Tibial artery (tissue), 4 donors: ENCODE data around the gene C1QL1.

Experiments used
- DNase-seq, 2 donors: peaks; one replicate each; pipeline ENCODE4 v3.0.0-alpha.2; 2019
- H3K27ac ChIP-seq, 2 donors: fragments of 200-600 bp; sonication (generic) in 1 of 2; 1 replicate in 1 of 2; 2 replicates in 1 of 2; pipeline ENCODE4 v1.5.1; 2018 to 2019; ENCODE audit warnings: mild to moderate bottlenecking in 1 of 2
- H3K27me3 ChIP-seq, 2 donors: fragments of 200-600 bp; sonication (generic) in 1 of 2; one replicate each; pipeline versions ENCODE4 v1.5.1 to v1.6.0; 2016 to 2019
- H3K36me3 ChIP-seq, 3 donors: fragments of 200-600 bp; sonication (generic) in 2 of 3; one replicate each; pipeline ENCODE4 v1.5.1; 2016 to 2019; ENCODE audit warnings: mild to moderate bottlenecking in 2 of 3
- H3K4me1 ChIP-seq, 4 donors: fragments of 200-600 bp; sonication (generic) in 2 of 4; 1 replicate in 3 of 4; 2 replicates in 1 of 4; pipeline ENCODE4 v1.5.1; 2016 to 2019
- H3K4me3 ChIP-seq, 2 donors: fragments of 200-600 bp; sonication (generic) in 1 of 2; 1 replicate in 1 of 2; 2 replicates in 1 of 2; pipeline ENCODE4 v1.5.1; 2018 to 2019; ENCODE audit warnings: mild to moderate bottlenecking in 2 of 2
- H3K9me3 ChIP-seq, 3 donors: fragments of 200-600 bp; sonication (generic) in 1 of 3; one replicate each; pipeline ENCODE4 v1.5.1; 2016 to 2019
- intact Hi-C: fragments of 100-400 bp; cut with DNase I; formaldehyde crosslinking; loops from one replicate; pipeline ENCODE4 v1.15.0; 2023; ENCODE audit warnings: low total_unique reads
- TF ChIP-seq, protein P1 (sequence below), 2 experiments: fragments of 200-600 bp in 1 of 2; fragments of 450-650 bp in 1 of 2; IDR thresholded peaks; one replicate each; pipeline ENCODE4 v1.5.1; 2017 to 2019; ENCODE audit warnings: antibody characterized with exemption in 2 of 2, mild to moderate bottlenecking in 1 of 2, moderate library complexity in 1 of 2

The C1QL1 gene

DNA sequence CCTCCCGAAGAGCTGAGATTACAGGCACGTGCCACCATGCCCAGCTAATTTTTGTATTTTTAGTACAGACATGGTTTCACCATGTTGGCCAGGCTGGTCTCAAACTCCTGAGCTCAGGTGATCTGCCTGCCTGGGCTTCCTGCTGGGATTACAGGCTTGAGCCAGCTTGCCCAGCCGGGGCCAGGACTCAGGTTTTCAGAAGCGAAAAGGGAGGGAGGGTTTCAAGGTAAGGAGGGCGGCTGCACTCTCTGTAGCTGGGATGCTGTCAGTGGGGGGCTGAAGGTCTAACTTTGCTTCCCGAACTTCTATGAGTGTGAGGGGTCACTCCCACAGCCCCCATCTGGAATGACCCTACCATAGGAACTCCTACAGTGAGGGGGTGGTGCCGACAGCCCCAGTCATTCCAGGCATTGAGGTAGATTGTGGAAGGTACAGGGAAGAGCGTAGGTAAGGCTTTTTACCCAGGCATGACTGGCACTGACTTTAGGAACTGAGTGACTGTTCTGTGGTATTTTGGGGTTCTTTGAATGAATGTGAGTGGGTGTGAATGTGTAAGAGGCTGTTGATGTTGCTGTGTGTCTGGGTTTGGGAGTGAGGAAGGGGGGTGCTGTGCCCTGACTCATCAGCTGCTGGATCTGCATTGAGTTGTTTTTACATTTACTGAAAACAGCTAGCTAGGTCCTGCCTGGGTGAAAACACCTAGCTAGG is 3.8 kb upstream of the C1QL1 start:
- Histone ChIP-seq H3K27ac (no peak overlapping the region), H3K27me3 (peaks cover 2 to 29% of the 10 kb centered on the region in 2 donors), H3K4me3 (no peak overlapping the region), H3K36me3 (no peaks in the 10 kb centered on the region), H3K4me1 (peaks cover 0 to 42% (median 26%) of the 10 kb centered on the region in 4 donors), H3K9me3 (no peaks in the 10 kb centered on the region)
- TF ChIP-seq, protein P1, sequence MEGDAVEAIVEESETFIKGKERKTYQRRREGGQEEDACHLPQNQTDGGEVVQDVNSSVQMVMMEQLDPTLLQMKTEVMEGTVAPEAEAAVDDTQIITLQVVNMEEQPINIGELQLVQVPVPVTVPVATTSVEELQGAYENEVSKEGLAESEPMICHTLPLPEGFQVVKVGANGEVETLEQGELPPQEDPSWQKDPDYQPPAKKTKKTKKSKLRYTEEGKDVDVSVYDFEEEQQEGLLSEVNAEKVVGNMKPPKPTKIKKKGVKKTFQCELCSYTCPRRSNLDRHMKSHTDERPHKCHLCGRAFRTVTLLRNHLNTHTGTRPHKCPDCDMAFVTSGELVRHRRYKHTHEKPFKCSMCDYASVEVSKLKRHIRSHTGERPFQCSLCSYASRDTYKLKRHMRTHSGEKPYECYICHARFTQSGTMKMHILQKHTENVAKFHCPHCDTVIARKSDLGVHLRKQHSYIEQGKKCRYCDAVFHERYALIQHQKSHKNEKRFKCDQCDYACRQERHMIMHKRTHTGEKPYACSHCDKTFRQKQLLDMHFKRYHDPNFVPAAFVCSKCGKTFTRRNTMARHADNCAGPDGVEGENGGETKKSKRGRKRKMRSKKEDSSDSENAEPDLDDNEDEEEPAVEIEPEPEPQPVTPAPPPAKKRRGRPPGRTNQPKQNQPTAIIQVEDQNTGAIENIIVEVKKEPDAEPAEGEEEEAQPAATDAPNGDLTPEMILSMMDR (IDR thresholded peaks at IDR 0.05), result no peak
- no peak for DNase-seq
- intact Hi-C loops, result no loop called here

DNA sequence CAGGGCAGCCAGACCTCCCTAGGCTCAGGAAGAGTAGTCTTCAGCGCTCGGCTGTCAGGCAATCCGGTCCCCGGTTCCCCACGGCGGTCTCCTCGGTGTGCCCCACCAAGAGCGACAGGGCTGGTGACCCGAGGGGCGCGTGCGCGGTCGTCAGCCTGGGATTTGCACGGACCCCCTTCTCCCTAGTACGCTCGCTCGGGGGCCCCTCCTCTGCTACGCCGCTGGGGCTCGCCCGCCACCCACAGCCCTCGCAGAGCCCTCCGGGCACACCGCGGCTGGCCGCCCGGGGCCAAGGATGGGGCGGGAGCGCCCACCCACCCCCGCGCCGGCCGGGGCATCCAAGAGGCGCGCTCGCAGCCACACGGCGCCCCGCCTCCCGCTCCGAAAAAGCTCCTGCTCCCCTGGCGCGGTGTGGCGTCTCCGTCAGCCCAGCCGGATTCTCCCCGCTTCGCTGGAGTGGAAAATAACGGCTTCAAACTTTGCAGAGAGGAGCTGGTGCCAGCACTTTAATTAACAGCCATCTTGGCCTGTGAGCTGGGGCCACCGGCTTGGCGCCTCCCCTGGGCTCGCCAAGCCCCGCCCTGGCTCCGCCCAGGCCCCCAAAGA is 2.1 kb upstream of the C1QL1 start:
- H3K27me3 ChIP-seq, result peaks cover 8 to 36% of the 10 kb centered on the region in 2 donors
- TF ChIP-seq, protein P1 (IDR thresholded peaks at IDR 0.05), result no peak
- H3K27ac ChIP-seq, result peak overlapping the region; percentile 17 to 29
- intact Hi-C loops, result no loop called here
- no peaks in the 10 kb centered on the region for H3K36me3 ChIP-seq
- H3K4me1 ChIP-seq, result peaks cover 0 to 44% (median 30%) of the 10 kb centered on the region in 4 donors
- peak overlapping the region; percentile 39 to 55 for H3K4me3 ChIP-seq
- no peaks in the 10 kb centered on the region for H3K9me3 ChIP-seq
- peak in 1 of 2 donors; percentile 70 for DNase-seq

DNA sequence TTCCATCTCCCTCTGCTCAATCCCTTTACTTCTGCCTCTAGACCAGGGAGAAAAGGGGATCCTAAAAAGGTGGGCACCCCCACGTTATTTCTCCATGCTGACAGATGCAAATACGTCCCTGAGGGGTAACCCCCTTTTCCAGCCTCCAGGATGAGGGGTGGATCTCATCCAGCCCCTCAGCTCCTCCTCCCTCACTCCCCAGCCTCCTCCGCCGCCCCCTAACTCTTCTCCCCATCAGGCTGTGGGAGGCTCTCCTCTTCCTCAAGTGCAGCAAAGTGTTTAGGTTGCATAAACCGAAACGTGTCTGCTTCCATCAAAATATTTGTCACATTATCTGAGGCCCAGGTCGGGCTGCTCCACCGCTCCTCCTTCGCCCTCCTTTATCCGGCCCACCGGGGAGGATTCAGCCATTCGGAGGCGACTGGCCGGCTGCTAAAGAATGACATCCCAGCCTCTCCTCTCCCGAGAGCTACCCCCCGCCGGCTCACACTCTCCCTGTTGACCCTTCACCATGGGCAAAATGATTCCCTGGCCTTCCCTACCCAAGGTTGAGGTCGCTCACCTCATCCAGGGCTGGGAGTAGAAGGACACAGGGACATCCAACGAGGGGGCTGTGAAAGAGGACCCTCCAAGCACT is 1.2 kb upstream of the C1QL1 start:
- peaks cover 0 to 44% (median 30%) of the 10 kb centered on the region in 4 donors for H3K4me1 ChIP-seq
- H3K27me3 ChIP-seq, result peaks cover 10 to 42% of the 10 kb centered on the region in 2 donors
- no peak for DNase-seq
- no peaks in the 10 kb centered on the region for H3K9me3 ChIP-seq
- TF ChIP-seq, protein P1 (IDR thresholded peaks at IDR 0.05), result no peak
- no peaks in the 10 kb centered on the region for H3K36me3 ChIP-seq
- H3K27ac ChIP-seq, result no peak overlapping the region
- intact Hi-C loops, result no loop called here
- no peak overlapping the region for H3K4me3 ChIP-seq

DNA sequence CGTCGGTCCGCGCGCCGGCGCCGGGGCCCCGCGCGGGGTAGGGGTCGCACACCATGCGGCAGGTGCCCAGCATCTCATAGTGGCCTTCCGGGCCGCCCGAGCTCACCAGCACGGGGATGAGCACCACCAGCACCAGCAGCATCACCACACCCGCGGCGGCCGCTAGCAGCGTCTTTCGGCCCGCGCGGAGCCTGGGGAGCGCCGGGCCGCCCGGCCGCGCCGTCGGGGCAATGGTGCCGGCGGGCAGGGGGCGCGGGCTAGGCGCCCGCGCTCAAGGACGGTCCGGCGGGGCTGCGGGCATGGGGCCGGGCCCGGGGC is 237 bp downstream of the C1QL1 start:
- TF ChIP-seq, protein P1 (IDR thresholded peaks at IDR 0.05), result no peak
- Histone ChIP-seq H3K27ac (no peak overlapping the region), H3K4me3 (peak overlapping the region; percentile 44 to 50), H3K4me1 (peaks cover 0 to 44% (median 30%) of the 10 kb centered on the region in 4 donors), H3K36me3 (no peaks in the 10 kb centered on the region), H3K9me3 (no peaks in the 10 kb centered on the region), H3K27me3 (peaks cover 10 to 56% of the 10 kb centered on the region in 2 donors)
- intact Hi-C loops, result no loop called here
- no peak for DNase-seq

DNA sequence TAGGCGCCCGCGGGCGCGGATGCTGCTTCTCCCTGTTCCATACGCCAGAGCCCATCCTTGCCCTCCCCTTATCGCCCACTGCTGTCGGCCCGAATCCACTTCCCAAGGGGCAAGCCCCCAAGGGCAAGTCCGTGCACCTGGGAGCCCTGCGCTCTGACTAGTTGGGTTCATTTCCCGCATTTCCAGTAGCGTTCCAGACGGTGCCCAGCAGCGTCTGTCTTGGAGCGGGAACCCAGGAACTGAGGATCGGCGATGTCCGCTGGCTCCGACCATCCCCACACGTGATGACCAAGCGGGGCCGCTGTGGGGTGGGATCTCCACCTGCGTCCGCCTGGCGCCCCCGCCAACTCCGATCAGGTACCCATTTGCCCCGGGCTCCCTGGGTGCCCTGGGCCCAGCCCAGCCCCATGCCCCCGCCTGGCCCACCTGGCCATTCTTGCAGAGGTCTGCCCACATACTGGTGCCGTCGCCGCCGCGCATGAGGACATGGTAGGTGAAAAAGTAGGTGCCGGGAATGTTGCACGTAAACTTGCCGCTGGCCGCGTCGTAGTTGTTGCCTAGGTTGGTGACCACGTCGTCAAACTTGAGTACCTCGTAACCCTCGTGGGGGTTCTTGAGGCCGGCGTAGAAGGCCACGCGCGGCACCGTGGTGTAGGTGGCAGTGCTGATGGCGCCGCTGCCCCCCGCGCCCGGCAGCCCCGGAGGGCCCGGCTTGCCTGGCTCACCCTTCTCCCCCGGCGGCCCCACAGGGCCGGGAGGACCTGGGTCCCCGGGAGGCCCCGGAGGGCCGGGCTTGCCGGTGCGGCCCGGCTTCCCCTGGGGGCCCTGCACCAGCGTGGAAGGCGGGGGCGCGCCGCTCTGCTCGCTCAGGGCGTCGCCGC is 837 bp downstream of the C1QL1 start:
- intact Hi-C loops, result no loop called here
- Histone ChIP-seq H3K36me3 (no peaks in the 10 kb centered on the region), H3K27ac (no peak overlapping the region), H3K4me1 (peaks cover 0 to 39% (median 30%) of the 10 kb centered on the region in 4 donors), H3K4me3 (peak overlapping the region; percentile 44 to 50), H3K27me3 (peaks cover 10 to 61% of the 10 kb centered on the region in 2 donors), H3K9me3 (no peaks in the 10 kb centered on the region)
- DNase-seq, result no peak
- TF ChIP-seq, protein P1 (IDR thresholded peaks at IDR 0.05), result no peak
